ENCODE results near the gene TBR1.

Gene TBR1

GRCh38 chr2:161415987-161416707 is at the start of gene TBR1:
Gene TBR1 (plus strand): TSS chr2:161416297. CDS start chr2:161416411, 114 bp downstream.
- Mint-ChIP-seq H3K27me3 (ENCODE audit: low read depth) (peaks cover 68% of the 10 kb centered on the region), H3K36me3 (ENCODE audit: low read depth) (peaks cover 19% of the 10 kb centered on the region), H3K4me1 (ENCODE audit: low read depth) (peaks cover 49% of the 10 kb centered on the region), H3K27ac (peak within 1 kb of the TSS; percentile 22), H3K9me3 (no peaks in the 10 kb centered on the region), H3K4me3 (peak within 1 kb of the TSS; percentile 62)
- DNase-seq (ENCODE audit: low spot score), result no peak

- peaks cover 8% of the 10 kb centered on the region for H3K4me1 Mint-ChIP-seq (ENCODE audit: low read depth)
- no peak overlapping the region for H3K27ac Mint-ChIP-seq
- H3K36me3 Mint-ChIP-seq (ENCODE audit: low read depth), result peaks cover 42% of the 10 kb centered on the region
- DNase-seq (ENCODE audit: low spot score), result no peak
- peaks cover 10% of the 10 kb centered on the region for H3K9me3 Mint-ChIP-seq
- H3K4me3 Mint-ChIP-seq, result no peak overlapping the region
- H3K27me3 Mint-ChIP-seq (ENCODE audit: low read depth), result no peaks in the 10 kb centered on the region
Measured at GRCh38 chr2:161367675-161368074, 48.4 kb upstream of the TBR1 start.

- DNase-seq (ENCODE audit: low spot score), result no peak
- Mint-ChIP-seq H3K4me1 (ENCODE audit: low read depth) (peaks cover 7% of the 10 kb centered on the region), H3K9me3 (no peaks in the 10 kb centered on the region), H3K27ac (no peak overlapping the region), H3K4me3 (no peak overlapping the region), H3K36me3 (ENCODE audit: low read depth) (peaks cover 28% of the 10 kb centered on the region), H3K27me3 (ENCODE audit: low read depth) (no peaks in the 10 kb centered on the region)
Measured at GRCh38 chr2:161369311-161369710, 46.8 kb upstream of the TBR1 start.

- no peak overlapping the region for H3K4me3 Mint-ChIP-seq
- H3K27ac Mint-ChIP-seq, result no peak overlapping the region
- no peak for DNase-seq (ENCODE audit: low spot score)
- H3K36me3 Mint-ChIP-seq (ENCODE audit: low read depth), result peaks cover 30% of the 10 kb centered on the region
- H3K4me1 Mint-ChIP-seq (ENCODE audit: low read depth), result peaks cover 5% of the 10 kb centered on the region
- H3K27me3 Mint-ChIP-seq (ENCODE audit: low read depth), result no peaks in the 10 kb centered on the region
- no peaks in the 10 kb centered on the region for H3K9me3 Mint-ChIP-seq
Measured at GRCh38 chr2:161370981-161371380, 45.1 kb upstream of the TBR1 start.

- H3K36me3 Mint-ChIP-seq (ENCODE audit: low read depth), result peaks cover 27% of the 10 kb centered on the region
- H3K9me3 Mint-ChIP-seq, result no peaks in the 10 kb centered on the region
- H3K4me3 Mint-ChIP-seq, result no peak overlapping the region
- peaks cover 3% of the 10 kb centered on the region for H3K4me1 Mint-ChIP-seq (ENCODE audit: low read depth)
- H3K27me3 Mint-ChIP-seq (ENCODE audit: low read depth), result no peaks in the 10 kb centered on the region
- peak overlapping the region; percentile 31 for H3K27ac Mint-ChIP-seq
- no peak for DNase-seq (ENCODE audit: low spot score)
Measured at GRCh38 chr2:161371869-161372268, 44.2 kb upstream of the TBR1 start.

GRCh38 chr2:161373942-161374341 is 42.2 kb upstream of the TBR1 start:
- peaks cover 21% of the 10 kb centered on the region for H3K36me3 Mint-ChIP-seq (ENCODE audit: low read depth)
- peaks cover 3% of the 10 kb centered on the region for H3K4me1 Mint-ChIP-seq (ENCODE audit: low read depth)
- H3K27me3 Mint-ChIP-seq (ENCODE audit: low read depth), result no peaks in the 10 kb centered on the region
- no peak overlapping the region for H3K27ac Mint-ChIP-seq
- H3K4me3 Mint-ChIP-seq, result no peak overlapping the region
- no peak for DNase-seq (ENCODE audit: low spot score)
- no peaks in the 10 kb centered on the region for H3K9me3 Mint-ChIP-seq

- Mint-ChIP-seq H3K9me3 (no peaks in the 10 kb centered on the region), H3K4me1 (ENCODE audit: low read depth) (peaks cover 3% of the 10 kb centered on the region), H3K4me3 (no peak overlapping the region), H3K36me3 (ENCODE audit: low read depth) (peaks cover 19% of the 10 kb centered on the region), H3K27me3 (ENCODE audit: low read depth) (no peaks in the 10 kb centered on the region), H3K27ac (no peak overlapping the region)
- DNase-seq (ENCODE audit: low spot score), result no peak
Measured at GRCh38 chr2:161374446-161374845, 41.7 kb upstream of the TBR1 start.

- DNase-seq (ENCODE audit: low spot score), result no peak
- H3K4me3 Mint-ChIP-seq, result no peak overlapping the region
Measured at GRCh38 chr2:161379740-161380139, 36.4 kb upstream of the TBR1 start.

GRCh38 chr2:161381546-161381945 is 34.6 kb upstream of the TBR1 start:
- H3K4me3 Mint-ChIP-seq, result no peak overlapping the region
- peaks cover 27% of the 10 kb centered on the region for H3K4me1 Mint-ChIP-seq (ENCODE audit: low read depth)
- DNase-seq (ENCODE audit: low spot score), result no peak
- H3K36me3 Mint-ChIP-seq (ENCODE audit: low read depth), result peaks cover 6% of the 10 kb centered on the region
- H3K27me3 Mint-ChIP-seq (ENCODE audit: low read depth), result no peaks in the 10 kb centered on the region
- H3K27ac Mint-ChIP-seq, result no peak overlapping the region
- H3K9me3 Mint-ChIP-seq, result no peaks in the 10 kb centered on the region

More at GRCh38 chr2:161379740-161380139, 36.4 kb upstream of the TBR1 start:
- H3K9me3 Mint-ChIP-seq, result no peaks in the 10 kb centered on the region
- H3K36me3 Mint-ChIP-seq (ENCODE audit: low read depth), result peaks cover 6% of the 10 kb centered on the region
- H3K4me1 Mint-ChIP-seq (ENCODE audit: low read depth), result peaks cover 12% of the 10 kb centered on the region
- no peak overlapping the region for H3K27ac Mint-ChIP-seq
- no peaks in the 10 kb centered on the region for H3K27me3 Mint-ChIP-seq (ENCODE audit: low read depth)

- H3K9me3 Mint-ChIP-seq, result no peaks in the 10 kb centered on the region
- H3K4me1 Mint-ChIP-seq (ENCODE audit: low read depth), result peaks cover 34% of the 10 kb centered on the region
- no peaks in the 10 kb centered on the region for H3K27me3 Mint-ChIP-seq (ENCODE audit: low read depth)
- no peak overlapping the region for H3K27ac Mint-ChIP-seq
- H3K36me3 Mint-ChIP-seq (ENCODE audit: low read depth), result peaks cover 6% of the 10 kb centered on the region
- no peak for DNase-seq (ENCODE audit: low spot score)
- no peak overlapping the region for H3K4me3 Mint-ChIP-seq
Measured at GRCh38 chr2:161382747-161383146, 33.4 kb upstream of the TBR1 start.

GRCh38 chr2:161384864-161385263 is 31.2 kb upstream of the TBR1 start:
- no peaks in the 10 kb centered on the region for H3K27me3 Mint-ChIP-seq (ENCODE audit: low read depth)
- peak overlapping the region; percentile 70 for H3K4me3 Mint-ChIP-seq
- DNase-seq (ENCODE audit: low spot score), result peak; percentile 33
- H3K9me3 Mint-ChIP-seq, result no peaks in the 10 kb centered on the region
- H3K36me3 Mint-ChIP-seq (ENCODE audit: low read depth), result peaks cover 11% of the 10 kb centered on the region
- H3K4me1 Mint-ChIP-seq (ENCODE audit: low read depth), result peaks cover 34% of the 10 kb centered on the region
- H3K27ac Mint-ChIP-seq, result peak overlapping the region; percentile 84

GRCh38 chr2:161386228-161386824 is 29.8 kb upstream of the TBR1 start:
- H3K4me3 Mint-ChIP-seq, result peak overlapping the region; percentile 39
- H3K4me1 Mint-ChIP-seq (ENCODE audit: low read depth), result peaks cover 40% of the 10 kb centered on the region
- H3K27ac Mint-ChIP-seq, result peak overlapping the region; percentile 67
- H3K27me3 Mint-ChIP-seq (ENCODE audit: low read depth), result no peaks in the 10 kb centered on the region
- H3K36me3 Mint-ChIP-seq (ENCODE audit: low read depth), result peaks cover 14% of the 10 kb centered on the region
- DNase-seq (ENCODE audit: low spot score), result no peak
- H3K9me3 Mint-ChIP-seq, result no peaks in the 10 kb centered on the region

GRCh38 chr2:161388146-161388779 is 27.8 kb upstream of the TBR1 start:
- Mint-ChIP-seq H3K27ac (no peak overlapping the region), H3K9me3 (no peaks in the 10 kb centered on the region), H3K27me3 (ENCODE audit: low read depth) (no peaks in the 10 kb centered on the region), H3K36me3 (ENCODE audit: low read depth) (peaks cover 24% of the 10 kb centered on the region), H3K4me1 (ENCODE audit: low read depth) (peaks cover 41% of the 10 kb centered on the region), H3K4me3 (no peak overlapping the region)
- no peak for DNase-seq (ENCODE audit: low spot score)

- Mint-ChIP-seq H3K4me3 (no peak overlapping the region), H3K27me3 (ENCODE audit: low read depth) (no peaks in the 10 kb centered on the region), H3K27ac (no peak overlapping the region), H3K36me3 (ENCODE audit: low read depth) (peaks cover 37% of the 10 kb centered on the region), H3K9me3 (no peaks in the 10 kb centered on the region), H3K4me1 (ENCODE audit: low read depth) (peaks cover 13% of the 10 kb centered on the region)
- no peak for DNase-seq (ENCODE audit: low spot score)
Measured at GRCh38 chr2:161391737-161392506, 24.2 kb upstream of the TBR1 start.

Measured in T-helper 2 cell treated with Interferon-gamma antibody and Interleukin-4, amounts not matched to agents 5 μg/mL and 100 μg/mL, for 36 hours (primary cell).